Smooth muscle cell of the umbilical artery (primary cell): ENCODE measurements around the gene SHISA2. TPM values are rescaled to one million over a fixed set of nuclear protein-coding genes. Genes with fewer than 3 reads are reported as not detected.

Source experiments
- total RNA-seq: library from RNA; depleted of rRNA; stranded (reverse); fragments of >200 nt; gene quantifications from 2 replicates; pipeline ENCODE4 v1.2.3, GENCODE V29; 2014

The SHISA2 gene
- under 0.01 and 0.09 TPM in 2 replicates for total RNA-seq

GRCh38 chr13:26051657-26052311, at the start of gene SHISA2:
TSS of gene SHISA2 (minus strand) at chr13:26052016. CDS start at chr13:26050975, 1,041 bp downstream.

Other genes starting within 250 kb of the SHISA2 start
- 59.1 and 68.8 TPM in 2 replicates for gene RNF6, start 170.3 kb upstream of the SHISA2 start, total RNA-seq
- gene CDK8, start 202.1 kb upstream of the SHISA2 start, total RNA-seq, result 20.5 and 25.0 TPM in 2 replicates